Kidney (tissue), 14 donors: Measurements from ENCODE around the gene MAML3. TPM values are rescaled to one million over a fixed set of nuclear protein-coding genes. Genes with fewer than 3 reads are reported as not detected.
A peak's percentile ranks its signal among the peaks of the same experiment; 100 is the strongest.

ENCODE experiments used
- DNase-seq, 5 donors: peaks; one replicate each; pipeline ENCODE4 v3.0.0-alpha.2; 2013 to 2020
- FAIRE-seq: peaks from 2 replicates; lab custom pipeline; 2012; peaks lifted over from hg19 to GRCh38; lab: Jason Lieb, UNC
- H3K27ac ChIP-seq, 2 donors: one replicate each; pipeline ENCODE4 v1.7.0; 2013; ENCODE audit warnings: low read depth in 2 of 2, low read length in 2 of 2, inconsistent platforms in 1 of 2
- H3K27me3 ChIP-seq: one replicate; pipeline ENCODE4 v1.7.1; 2013; ENCODE audit warnings: low read length, inconsistent platforms; ENCODE audit not compliant: control insufficient read depth, insufficient read depth
- H3K36me3 ChIP-seq, 3 donors: one replicate each; pipeline versions ENCODE4 v1.7.0 to v1.7.1; 2013; ENCODE audit warnings: low read length in 3 of 3, control low read depth in 1 of 3, inconsistent platforms in 1 of 3; ENCODE audit not compliant: insufficient read depth in 3 of 3, control insufficient read depth in 2 of 3
- H3K4me1 ChIP-seq, 3 donors: one replicate each; pipeline versions ENCODE4 v1.7.0 to v1.7.1; 2013; ENCODE audit warnings: low read length in 3 of 3, inconsistent platforms in 1 of 3, low read depth in 1 of 3; ENCODE audit not compliant: control insufficient read depth in 2 of 3, insufficient read depth in 2 of 3
- H3K4me3 ChIP-seq, 3 donors: one replicate each; pipeline versions ENCODE4 v1.7.0 to v1.8.1; 2013; ENCODE audit warnings: low read length in 3 of 3, control low read depth in 1 of 3, inconsistent platforms in 1 of 3
- H3K9ac ChIP-seq, 3 donors: one replicate each; pipeline versions ENCODE4 v1.7.0 to v1.7.1; 2013; ENCODE audit warnings: low read length in 3 of 3, control low read depth in 1 of 3, inconsistent platforms in 1 of 3
- H3K9me3 ChIP-seq, 3 donors: one replicate each; pipeline versions ENCODE4 v1.7.0 to v1.7.1; 2013; ENCODE audit warnings: low read length in 3 of 3, control low read depth in 1 of 3, inconsistent platforms in 1 of 3; ENCODE audit not compliant: control insufficient read depth in 2 of 3, insufficient read depth in 1 of 3
- CTCF ChIP-seq: IDR thresholded peaks from 3 replicates; pipeline ENCODE4 v1.5.1; 2012; ENCODE audit warnings: mild to moderate bottlenecking, moderate library complexity, borderline replicate concordance; ENCODE audit not compliant: insufficient read depth; ENCODE audit errors: extremely low read depth
- intact Hi-C: fragments of 100-400 bp; cut with DNase I; formaldehyde crosslinking; loops from one replicate; pipeline ENCODE4 v1.11.1; 2022
- polyA plus RNA-seq: library from polyadenylated mRNA; stranded (reverse); fragments of 350-450 nt; fragmentation: Illumina TruSeq; extraction: RNeasy Lipid Tissue Mini Kit (QIAGEN cat#74804); gene quantifications from one replicate; pipeline ENCODE4 v1.2.3, GENCODE V29; 2014; ENCODE audit warnings: low read depth, low replicate concordance; ENCODE audit not compliant: insufficient read depth
- total RNA-seq: library from RNA; stranded (reverse); fragmentation: NEBNext Ultra II Directional; extraction: Animal tissue kit (Norgen Biotek cat#: 25700); gene quantifications from one replicate; pipeline ENCODE4 v1.2.1, GENCODE V29; 2021
- donor health status: control.
- donor health status: control.
- donor health status: control.
- donor health status: control.
- donor health status: control.
- donor health status: DM: yes; HTN: yes; CAD: no.
- donor health status: Normal renal cell carcinoma (clear cell type).

Gene MAML3
- total and polyA plus RNA-seq, 2 donors from 2014 or later = 1.4 to 10.4 TPM

- Histone ChIP-seq H3K4me3 (no peak overlapping the region), H3K9me3 (no peaks in the 10 kb centered on the region), H3K27ac (no peak overlapping the region), H3K36me3 (no peaks in the 10 kb centered on the region), H3K27me3 (no peaks in the 10 kb centered on the region), H3K4me1 (peaks cover 0 to 9% (median 6%) of the 10 kb centered on the region in 3 donors), H3K9ac (no peak overlapping the region)
- intact Hi-C loops = no loop called here
- TF ChIP-seq CTCF = no peak
- FAIRE-seq (no peak), DNase-seq (peak in 4 of 5 donors; percentile 39 to 68 (median 51))
These were observed 264.7 kb downstream of the MAML3 start for GRCh38 chr4:139889264-139889663.

DNA sequence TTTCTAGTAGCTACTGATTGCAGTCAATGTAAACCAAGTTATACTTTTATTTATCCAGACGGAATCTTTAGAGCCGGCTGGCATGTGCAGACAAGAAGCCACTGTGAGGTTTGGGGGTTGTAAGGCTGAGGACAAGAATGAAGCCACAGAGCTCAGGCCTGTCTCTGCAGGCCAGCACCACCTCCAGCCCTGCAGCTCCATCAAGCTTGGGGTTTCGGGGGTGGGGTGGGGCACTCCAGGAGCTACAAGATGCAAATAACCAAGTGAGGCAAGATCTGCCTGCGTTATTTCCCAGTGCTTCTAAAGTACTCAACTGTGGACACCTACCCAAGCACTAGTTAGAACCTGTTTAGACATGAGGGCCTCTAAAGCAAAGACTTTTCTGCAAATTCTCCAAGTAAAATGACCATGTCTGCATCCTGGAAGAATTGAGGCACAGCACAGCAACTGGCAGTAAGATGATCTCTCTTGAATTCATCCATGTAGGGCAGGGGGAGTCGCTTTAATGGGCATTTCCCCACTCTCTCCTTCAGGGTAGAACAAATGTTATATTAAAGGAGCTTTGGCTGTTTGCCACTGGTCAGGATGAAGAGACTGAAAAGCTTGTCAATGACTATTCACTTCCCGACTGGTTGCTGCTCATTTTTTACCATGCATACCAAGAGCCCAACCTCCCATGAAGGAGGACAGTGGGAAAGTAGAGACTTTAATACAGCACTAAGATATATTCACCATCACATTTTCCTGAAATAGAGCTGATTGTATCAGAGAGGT, 265.8 kb downstream of the MAML3 start:
- H3K4me1 ChIP-seq = peaks cover 0 to 9% (median 6%) of the 10 kb centered on the region in 3 donors
- intact Hi-C loops = no loop called here
- no peak for TF ChIP-seq CTCF
- H3K4me3 ChIP-seq = no peak overlapping the region
- no peaks in the 10 kb centered on the region for H3K9me3 ChIP-seq
- no peak overlapping the region for H3K27ac ChIP-seq
- no peaks in the 10 kb centered on the region for H3K36me3 ChIP-seq
- no peaks in the 10 kb centered on the region for H3K27me3 ChIP-seq
- peak in 2 of 5 donors; percentile 49 to 54 for DNase-seq
- no peak overlapping the region for H3K9ac ChIP-seq
- no peak for FAIRE-seq

DNA sequence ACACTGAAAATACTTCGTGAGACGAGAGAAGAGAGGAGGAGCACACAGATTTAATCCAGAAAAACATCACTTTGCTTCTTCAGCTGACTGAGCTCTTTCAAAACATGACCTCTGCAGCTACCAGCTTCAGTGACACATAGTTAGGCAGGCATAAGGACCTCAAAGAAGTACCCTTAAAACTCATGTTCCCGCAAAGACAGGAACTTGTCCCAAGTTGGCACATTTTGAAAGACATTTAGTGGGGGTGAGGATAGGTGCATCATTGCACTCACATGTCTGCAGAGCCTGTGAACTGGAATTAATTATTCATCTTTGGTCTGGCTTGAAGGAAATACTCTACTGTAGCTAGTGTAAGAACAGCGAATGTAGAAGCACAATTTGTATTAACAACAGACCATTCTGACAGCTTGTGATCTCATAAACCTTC, 266.6 kb downstream of the MAML3 start:
- intact Hi-C loops = no loop called here
- Histone ChIP-seq H3K4me3 (peak overlapping the region; percentile 1 to 5 (median 1)), H3K9ac (no peak overlapping the region), H3K36me3 (no peaks in the 10 kb centered on the region), H3K27ac (no peak overlapping the region), H3K9me3 (no peaks in the 10 kb centered on the region), H3K27me3 (no peaks in the 10 kb centered on the region), H3K4me1 (peaks cover 0 to 9% (median 6%) of the 10 kb centered on the region in 3 donors)
- TF ChIP-seq CTCF = no peak
- FAIRE-seq (no peak), DNase-seq (peak in 2 of 5 donors; percentile 24 to 42)
